ENCODE measurements around the gene REV3L.

GRCh38 chr6:111409430-111409829 lies 73.6 kb downstream of the REV3L start:
- TF ChIP-seq CTCF (IDR thresholded peaks at IDR 0.05; ENCODE audit: extremely low read depth in 1 of 2, insufficient read depth in 1 of 2, low read depth in 1 of 2, low read length in 2 of 2) (no peak), POLR2AphosphoS5 (IDR thresholded peaks at IDR 0.05; ENCODE audit: insufficient read depth, low read depth, low read length) (no peak)

All from endothelial cell of umbilical vein (primary cell).